OCI-LY1 (cell line): ENCODE measurements around the gene WWOX.

Experiments
- H2AFZ ChIP-seq: fragments of 200-600 bp; sonication (generic), shearing (Covaris generic); 2 replicates; pipeline ENCODE4 v1.6.0; 2014; ENCODE audit warnings: antibody characterized with exemption, mild to moderate bottlenecking, low read length
- H3F3A ChIP-seq: fragments of 200-600 bp; sonication (generic), shearing (Covaris generic); 2 replicates; pipeline ENCODE4 v1.6.0; 2014; ENCODE audit warnings: mild to moderate bottlenecking, antibody characterized with exemption, low read length, moderate library complexity; ENCODE audit not compliant: insufficient read depth
- H3K27ac ChIP-seq: fragments of 200-600 bp; sonication (generic); 2 replicates; pipeline ENCODE4 v1.5.1; 2014; ENCODE audit warnings: low read length, mixed run types, mild to moderate bottlenecking, low read depth; ENCODE audit not compliant: poor library complexity, severe bottlenecking
- H3K27me3 ChIP-seq: fragments of 200-600 bp; sonication (generic); 2 replicates; pipeline ENCODE4 v1.6.0; 2014; ENCODE audit warnings: antibody characterized with exemption, mild to moderate bottlenecking, low read length, moderate library complexity; ENCODE audit not compliant: insufficient read depth
- H3K36me3 ChIP-seq: fragments of 200-600 bp; sonication (generic); 2 replicates; pipeline ENCODE4 v1.6.1; 2014; ENCODE audit warnings: mild to moderate bottlenecking, antibody characterized with exemption, low read length, moderate library complexity, mixed read lengths; ENCODE audit not compliant: insufficient read depth
- H3K4me1 ChIP-seq: fragments of 200-600 bp; sonication (generic); 2 replicates; pipeline ENCODE4 v1.5.1; 2014; ENCODE audit warnings: mild to moderate bottlenecking, low read length, moderate library complexity; ENCODE audit not compliant: insufficient read depth, severe bottlenecking
- H3K4me2 ChIP-seq: fragments of 200-600 bp; sonication (generic), shearing (Covaris generic); 2 replicates; pipeline ENCODE4 v1.6.1; 2014; ENCODE audit warnings: low read length
- H3K4me3 ChIP-seq: fragments of 200-600 bp; sonication (generic); 2 replicates; pipeline ENCODE4 v1.5.1; 2014; ENCODE audit warnings: low read length, low read depth, mild to moderate bottlenecking, mixed read lengths; ENCODE audit not compliant: poor library complexity, severe bottlenecking
- H3K79me2 ChIP-seq: fragments of 200-600 bp; shearing (Covaris generic); 2 replicates; pipeline ENCODE4 v1.6.1; 2016; ENCODE audit warnings: mixed run types, low read length, mixed read lengths; ENCODE audit not compliant: insufficient read depth
- H3K9ac ChIP-seq: fragments of 200-600 bp; sonication (generic), shearing (Covaris generic); 2 replicates; pipeline ENCODE4 v1.6.1; 2014; ENCODE audit warnings: mild to moderate bottlenecking, low read length, mixed read lengths
- H3K9me2 ChIP-seq: fragments of 200-600 bp; sonication (generic), shearing (Covaris generic); 2 replicates; pipeline ENCODE4 v1.6.1; 2014; ENCODE audit warnings: low read depth, mild to moderate bottlenecking, low read length, mixed read lengths
- H3K9me3 ChIP-seq: fragments of 200-600 bp; shearing (Covaris generic); 2 replicates; pipeline ENCODE4 v1.6.1; 2014; ENCODE audit warnings: low read length, mixed read lengths
- H4K20me1 ChIP-seq: fragments of 200-600 bp; sonication (generic), shearing (Covaris generic); 2 replicates; pipeline ENCODE4 v1.6.0; 2016; ENCODE audit warnings: mild to moderate bottlenecking, low read length; ENCODE audit not compliant: insufficient read depth
- CTCF ChIP-seq: fragments of 200-600 bp; sonication (generic), shearing (Covaris generic); IDR thresholded peaks from 2 replicates; pipeline ENCODE4 v1.5.1; 2017; ENCODE audit warnings: mild to moderate bottlenecking, antibody characterized with exemption, low read length, moderate library complexity, mixed read lengths
- EZH2 ChIP-seq: fragments of 200-600 bp; sonication (generic), shearing (Covaris generic); IDR thresholded peaks from 2 replicates; pipeline ENCODE4 v1.8.0; 2017; ENCODE audit warnings: borderline replicate concordance, mixed run types, mild to moderate bottlenecking, antibody characterized with exemption, low read length, moderate library complexity, mixed read lengths

Gene WWOX

DNA sequence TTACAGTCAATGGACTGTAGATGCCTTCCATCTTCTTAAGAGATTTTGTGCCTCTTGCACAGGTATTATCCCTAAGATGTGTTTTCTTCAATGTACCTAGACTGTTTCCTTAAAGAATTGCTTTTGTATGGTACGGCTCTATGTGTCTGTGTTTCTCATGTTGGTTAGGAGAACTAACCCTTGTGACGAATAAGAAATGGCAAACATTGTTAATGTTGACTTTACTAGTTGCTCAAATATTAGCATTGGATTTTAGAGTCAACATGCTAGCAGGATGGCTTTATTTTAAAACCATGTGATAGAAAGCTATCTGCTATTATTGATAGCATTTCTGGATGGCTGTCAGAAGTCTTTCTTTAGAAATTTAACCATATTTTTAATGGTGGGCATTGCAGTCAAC is 34.5 kb downstream of the WWOX start:
- Histone ChIP-seq H3K36me3 (no peaks in the 10 kb centered on the region), H4K20me1 (no peaks in the 10 kb centered on the region), H3K9me2 (no peaks in the 10 kb centered on the region), H3K4me1 (no peaks in the 10 kb centered on the region), H3K79me2 (no peaks in the 10 kb centered on the region), H3K4me2 (no peak overlapping the region), H3K9ac (no peak overlapping the region), H3K9me3 (no peaks in the 10 kb centered on the region), H2AFZ (no peak overlapping the region), H3K4me3 (no peak overlapping the region), H3K27me3 (no peaks in the 10 kb centered on the region), H3F3A (no peaks in the 10 kb centered on the region), H3K27ac (no peak overlapping the region)
- TF ChIP-seq EZH2 (no peak), CTCF (no peak)

- Histone ChIP-seq H3K4me2 (no peak overlapping the region), H3K9me2 (no peaks in the 10 kb centered on the region), H4K20me1 (no peaks in the 10 kb centered on the region), H3K9me3 (no peaks in the 10 kb centered on the region), H3K4me1 (no peaks in the 10 kb centered on the region), H3K27me3 (no peaks in the 10 kb centered on the region), H2AFZ (no peak overlapping the region), H3K4me3 (no peak overlapping the region), H3K79me2 (no peaks in the 10 kb centered on the region), H3F3A (no peaks in the 10 kb centered on the region), H3K36me3 (no peaks in the 10 kb centered on the region), H3K9ac (no peak overlapping the region), H3K27ac (no peak overlapping the region)
- TF ChIP-seq CTCF = no peak
- no peak for TF ChIP-seq EZH2
These were observed 35.6 kb downstream of the WWOX start for GRCh38 chr16:78134944-78135619.

GRCh38 chr16:78137179-78137578 is 37.7 kb downstream of the WWOX start:
- no peaks in the 10 kb centered on the region for H3K79me2 ChIP-seq
- TF ChIP-seq CTCF = no peak
- no peak for TF ChIP-seq EZH2
- no peaks in the 10 kb centered on the region for H3K9me2 ChIP-seq
- H3K4me2 ChIP-seq = no peak overlapping the region
- H3K4me1 ChIP-seq = no peaks in the 10 kb centered on the region
- H4K20me1 ChIP-seq = no peaks in the 10 kb centered on the region
- no peak overlapping the region for H3K27ac ChIP-seq
- no peaks in the 10 kb centered on the region for H3F3A ChIP-seq
- no peak overlapping the region for H3K4me3 ChIP-seq
- no peaks in the 10 kb centered on the region for H3K9me3 ChIP-seq
- H3K9ac ChIP-seq = no peak overlapping the region
- no peaks in the 10 kb centered on the region for H3K27me3 ChIP-seq
- H2AFZ ChIP-seq = no peak overlapping the region
- H3K36me3 ChIP-seq = no peaks in the 10 kb centered on the region
